HEK293 (cell line): ENCODE data around the gene TRAM2.

Experiments
- CTCF ChIA-PET: fragments of 350-600 bp; formaldehyde crosslinking; extraction: SDS; loops from one replicate; lab custom pipeline; 2021; ENCODE audit warnings: antibody characterized with exemption; lab: Yijun Ruan, JAX
- POLR2A ChIA-PET: fragments of 300-600 bp; formaldehyde crosslinking; extraction: SDS; loops from one replicate; lab custom pipeline; 2020; ENCODE audit warnings: antibody characterized with exemption, inconsistent platforms; lab: Yijun Ruan, JAX
- H3K27ac ChIP-seq: fragments of 200-500 bp; sonication (Bioruptor generic); 2 replicates; pipeline ENCODE4 v1.5.1; 2014; ENCODE audit warnings: low read depth, low read length, control low read depth, inconsistent platforms; ENCODE audit errors: extremely low read depth
- H3K36me3 ChIP-seq, 2 experiments: fragments of 200-500 bp in 1 of 2; sonication (Bioruptor generic) in 1 of 2; 1 replicate in 1 of 2; 2 replicates in 1 of 2; pipeline ENCODE4 v1.5.1; 2014 to 2017; ENCODE audit warnings: inconsistent platforms in 2 of 2, low read length in 2 of 2; ENCODE audit not compliant: control insufficient read depth in 2 of 2, insufficient read depth in 1 of 2
- H3K4me1 ChIP-seq: fragments of 200-500 bp; sonication (Bioruptor generic); 2 replicates; pipeline ENCODE4 v1.5.1; 2014; ENCODE audit warnings: mild to moderate bottlenecking, low read length, inconsistent platforms; ENCODE audit not compliant: control insufficient read depth, insufficient read depth
- H3K4me3 ChIP-seq: 2 replicates; pipeline ENCODE4 v1.5.1; 2011; ENCODE audit warnings: low read depth, mild to moderate bottlenecking, control low read depth, low read length, moderate library complexity
- H3K9me3 ChIP-seq: fragments of 200-500 bp; sonication (Bioruptor generic); 2 replicates; pipeline ENCODE4 v1.5.1; 2014; ENCODE audit warnings: low read depth, low read length, inconsistent platforms; ENCODE audit not compliant: control insufficient read depth, insufficient read depth
- AEBP2 ChIP-seq: fragments of 450-650 bp; formaldehyde crosslinking; IDR thresholded peaks from 2 replicates; pipeline ENCODE4 v1.5.1; 2016; ENCODE audit warnings: missing biosample characterization, missing genetic modification characterization, borderline replicate concordance
- BCL11B ChIP-seq: fragments of 450-650 bp; formaldehyde crosslinking; IDR thresholded peaks from 2 replicates; pipeline ENCODE4 v1.5.1; 2016; ENCODE audit warnings: low read depth, missing biosample characterization, missing genetic modification characterization
- PRDM6 ChIP-seq: fragments of 450-650 bp; formaldehyde crosslinking; IDR thresholded peaks from 2 replicates; pipeline ENCODE4 v1.5.1; 2017; ENCODE audit warnings: missing biosample characterization, missing genetic modification characterization
- YY2 ChIP-seq: fragments of 450-650 bp; formaldehyde crosslinking; IDR thresholded peaks from 2 replicates; pipeline ENCODE4 v1.5.1; 2016; ENCODE audit warnings: missing biosample characterization, missing genetic modification characterization
- ZBTB26 ChIP-seq: fragments of 450-650 bp; formaldehyde crosslinking; optimal IDR thresholded peaks from 2 replicates; pipeline ENCODE3; 2016; ENCODE audit warnings: missing biosample characterization, mild to moderate bottlenecking, missing genetic modification characterization
- ZNF148 ChIP-seq: fragments of 450-650 bp; formaldehyde crosslinking; IDR thresholded peaks from 2 replicates; pipeline ENCODE4 v1.5.0; 2017; ENCODE audit warnings: missing biosample characterization, missing genetic modification characterization, borderline replicate concordance
- ZNF266 ChIP-seq: fragments of 450-650 bp; formaldehyde crosslinking; IDR thresholded peaks from 2 replicates; pipeline ENCODE4 v1.5.1; 2016; ENCODE audit warnings: missing biosample characterization, missing genetic modification characterization, low read depth
- ZNF302 ChIP-seq: fragments of 450-650 bp; formaldehyde crosslinking; IDR thresholded peaks from 2 replicates; pipeline ENCODE4 v1.5.1; 2016; ENCODE audit warnings: missing biosample characterization, missing genetic modification characterization, low read depth
- ZNF324 ChIP-seq: fragments of 450-650 bp; formaldehyde crosslinking; IDR thresholded peaks from 2 replicates; pipeline ENCODE4 v1.5.1; 2016; ENCODE audit warnings: missing biosample characterization, missing genetic modification characterization
- ZNF404 ChIP-seq: fragments of 450-650 bp; formaldehyde crosslinking; IDR thresholded peaks from 2 replicates; pipeline ENCODE4 v1.5.1; 2017; ENCODE audit warnings: missing biosample characterization, missing genetic modification characterization
- ZNF416 ChIP-seq: fragments of 450-650 bp; formaldehyde crosslinking; IDR thresholded peaks from 2 replicates; pipeline ENCODE4 v1.5.1; 2016; ENCODE audit warnings: missing biosample characterization, missing genetic modification characterization
- ZNF433 ChIP-seq: fragments of 450-650 bp; formaldehyde crosslinking; IDR thresholded peaks from 2 replicates; pipeline ENCODE4 v1.5.1; 2016; ENCODE audit warnings: missing biosample characterization, missing genetic modification characterization, low read depth
- ZNF580 ChIP-seq: fragments of 450-650 bp; formaldehyde crosslinking; IDR thresholded peaks from 2 replicates; pipeline ENCODE4 v1.5.1; 2016; ENCODE audit warnings: missing biosample characterization, missing genetic modification characterization
- ZNF645 ChIP-seq: fragments of 450-650 bp; formaldehyde crosslinking; IDR thresholded peaks from 2 replicates; pipeline ENCODE4; 2016; ENCODE audit warnings: missing biosample characterization, missing genetic modification characterization
- ZSCAN16 ChIP-seq: fragments of 450-650 bp; formaldehyde crosslinking; IDR thresholded peaks from 2 replicates; pipeline ENCODE4 v1.5.1; 2016; ENCODE audit warnings: missing biosample characterization, missing genetic modification characterization

Gene TRAM2

GRCh38 chr6:52529311-52529710 is 47.5 kb downstream of the TRAM2 start (continued):
- TF ChIP-seq ZNF645 (no peak), BCL11B (tag by site-specific recombination) (no peak)

- POLR2A ChIA-PET = interaction anchor here (1.3 kb wide), 1 partner anchor 12 kb away, joined by 3 read pairs; no protein-coding TSS in a partner anchor
- H3K4me3 ChIP-seq = no peak overlapping the region
- peaks cover 9% of the 10 kb centered on the region; the same call in 1 of the 2 replicates for H3K4me1 ChIP-seq
- H3K9me3 ChIP-seq = no peaks in the 10 kb centered on the region
- H3K27ac ChIP-seq = no peak overlapping the region
- TF ChIP-seq YY2 (tag by site-specific recombination) = no peak
- TF ChIP-seq ZSCAN16 (tag by site-specific recombination) = no peak
- no peak for TF ChIP-seq ZNF324 (tag by site-specific recombination)
- TF ChIP-seq PRDM6 (tag by site-specific recombination) = no peak
- TF ChIP-seq ZNF148 (tag by site-specific recombination) = no peak
- TF ChIP-seq ZNF433 (tag by site-specific recombination) = no peak
- TF ChIP-seq ZBTB26 (tag by site-specific recombination) = no peak
- TF ChIP-seq ZNF302 (tag by site-specific recombination) = no peak
- TF ChIP-seq ZNF266 (tag by site-specific recombination) = no peak
- CTCF ChIA-PET = interaction anchor here (0.6 to 1.5 kb wide), 6 partner anchors 8 to 136 kb away, joined by 3 to 5 read pairs (median 3); no protein-coding TSS in a partner anchor
- peaks cover 0 to 3% of the 10 kb centered on the region in 2 experiments; a peak in 1 of 3 replicates for H3K36me3 ChIP-seq
These were observed 49.4 kb downstream of the TRAM2 start for GRCh38 chr6:52527436-52527835.

GRCh38 chr6:52526634-52527033 is 50.2 kb downstream of the TRAM2 start:
- ChIA-PET CTCF (interaction anchor here (0.6 to 1.2 kb wide), 4 partner anchors 9 to 146 kb away, joined by 3 to 5 read pairs (median 3); no protein-coding TSS in a partner anchor), POLR2A (no interaction called here)
- Histone ChIP-seq H3K36me3 (peaks cover 0 to 3% of the 10 kb centered on the region in 2 experiments; a peak in 1 of 3 replicates), H3K9me3 (no peaks in the 10 kb centered on the region), H3K4me3 (no peak overlapping the region), H3K27ac (no peak overlapping the region), H3K4me1 (peaks cover 14% of the 10 kb centered on the region)
- TF ChIP-seq AEBP2 (tag by site-specific recombination) (no peak), ZNF404 (tag by site-specific recombination) (no peak), ZNF416 (tag by site-specific recombination) (no peak), ZNF580 (tag by site-specific recombination) (no peak)
